GM12891 (cell line): ENCODE measurements around the gene TMEM145.

Experiments used
- DNase-seq: peaks from one replicate; pipeline ENCODE4 v3.0.0; 2011; ENCODE audit warnings: low spot score; ENCODE audit not compliant: insufficient read length
- FAIRE-seq: peaks from 2 replicates; lab custom pipeline; 2011; peaks lifted over from hg19 to GRCh38; lab: Jason Lieb, UNC
- PAX5 ChIP-seq: IDR thresholded peaks from 2 replicates; pipeline ENCODE4 v1.6.1; 2011; ENCODE audit warnings: low read length, moderate library complexity, mild to moderate bottlenecking; ENCODE audit not compliant: insufficient read depth, severe bottlenecking
- POLR2A ChIP-seq: IDR thresholded peaks from 2 replicates; pipeline ENCODE4 v1.6.1; 2011; ENCODE audit warnings: low read depth, low read length, control low read depth
- POLR2AphosphoS5 ChIP-seq: IDR thresholded peaks from 2 replicates; pipeline ENCODE4 v1.6.1; 2011; ENCODE audit warnings: low read depth, low read length, control low read depth
- POU2F2 ChIP-seq: IDR thresholded peaks from 2 replicates; pipeline ENCODE4 v1.6.1; 2011; ENCODE audit warnings: low read depth, mild to moderate bottlenecking, control low read depth, low read length, moderate library complexity
- SPI1 ChIP-seq: IDR thresholded peaks from 2 replicates; pipeline ENCODE4 v1.6.1; 2011; ENCODE audit warnings: low read depth, low read length, control low read depth
- TAF1 ChIP-seq: IDR thresholded peaks from 2 replicates; pipeline ENCODE4 v1.6.1; 2011; ENCODE audit warnings: low read depth, low read length, control low read depth

TMEM145 gene

DNA sequence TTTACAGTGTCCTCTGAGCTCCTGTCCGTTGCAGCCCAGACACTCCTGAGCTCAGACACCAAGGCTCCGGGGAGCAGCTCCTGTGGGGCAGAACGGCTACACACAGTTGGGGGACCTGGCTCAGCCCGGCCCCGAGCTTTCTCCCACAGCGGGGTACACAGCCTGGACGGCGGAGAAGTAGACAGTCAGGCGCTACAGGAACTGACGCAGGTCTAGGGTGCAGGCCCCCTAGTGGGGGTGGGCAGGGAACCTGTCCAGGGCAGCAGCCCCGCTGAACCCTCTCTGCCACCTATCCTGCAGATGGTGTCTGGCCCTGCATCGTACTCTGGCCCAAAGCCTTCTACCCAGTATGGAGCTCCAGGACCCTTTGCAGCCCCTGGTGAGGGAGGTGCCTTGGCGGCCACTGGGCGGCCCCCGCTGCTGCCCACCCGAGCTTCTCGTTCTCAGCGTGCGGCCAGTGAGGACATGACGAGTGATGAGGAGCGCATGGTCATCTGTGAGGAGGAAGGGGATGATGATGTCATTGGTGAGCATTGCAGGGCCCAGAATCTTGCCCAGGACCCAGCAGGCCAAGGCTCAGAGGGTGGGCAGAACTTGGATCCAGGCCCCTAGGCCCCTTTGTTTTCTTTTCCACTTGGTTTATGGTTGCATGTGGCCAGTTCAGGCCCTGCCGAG, 24.1 kb upstream of the TMEM145 start:
- TF ChIP-seq POLR2AphosphoS5 (no peak), PAX5 (no peak), POU2F2 (no peak), SPI1 (no peak), TAF1 (no peak), POLR2A (no peak)
- no peak for FAIRE-seq
- no peak for DNase-seq

- DNase-seq, result no peak
- TF ChIP-seq PAX5 (no peak), POLR2AphosphoS5 (no peak), POLR2A (no peak), SPI1 (no peak), POU2F2 (no peak), TAF1 (no peak)
- no peak for FAIRE-seq
These were observed 23.5 kb upstream of the TMEM145 start for GRCh38 chr19:42289556-42290041.

DNA sequence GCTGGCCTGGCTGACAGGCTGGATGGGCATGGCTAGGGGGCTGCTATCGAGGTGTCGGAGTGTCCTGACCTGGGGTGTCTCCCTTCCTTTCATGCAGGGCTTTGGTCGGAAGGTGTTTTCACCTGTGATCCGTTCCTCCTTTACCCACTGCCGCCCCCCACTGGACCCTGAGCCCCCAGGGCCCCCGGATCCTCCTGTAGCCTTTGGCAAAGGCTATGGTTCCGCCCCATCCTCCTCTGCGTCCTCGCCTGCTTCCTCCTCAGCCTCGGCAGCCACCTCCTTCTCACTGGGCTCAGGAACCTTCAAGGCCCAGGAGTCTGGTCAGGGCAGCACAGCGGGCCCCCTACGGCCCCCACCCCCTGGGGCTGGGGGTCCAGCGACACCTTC, 23.0 kb upstream of the TMEM145 start:
- TF ChIP-seq POLR2A (no peak), POLR2AphosphoS5 (no peak), TAF1 (no peak), PAX5 (no peak), SPI1 (no peak), POU2F2 (no peak)
- no peak for DNase-seq
- no peak for FAIRE-seq

GRCh38 chr19:42290523-42291434, 22.3 kb upstream of the TMEM145 start:
- TF ChIP-seq PAX5 (no peak), POLR2AphosphoS5 (no peak), TAF1 (no peak), POU2F2 (no peak), SPI1 (no peak)
- no peak for DNase-seq
- no peak for FAIRE-seq

GRCh38 chr19:42291435-42291810, 21.7 kb upstream of the TMEM145 start:
- DNase-seq (no peak), FAIRE-seq (no peak)
- TF ChIP-seq TAF1, result no peak
- TF ChIP-seq PAX5, result no peak
- TF ChIP-seq SPI1, result no peak
- TF ChIP-seq POLR2A, result no peak
- no peak for TF ChIP-seq POU2F2
- TF ChIP-seq POLR2AphosphoS5, result no peak

- FAIRE-seq (no peak), DNase-seq (no peak)
- no peak for TF ChIP-seq POU2F2
- TF ChIP-seq PAX5, result no peak
- TF ChIP-seq TAF1, result no peak
- TF ChIP-seq SPI1, result no peak
- no peak for TF ChIP-seq POLR2AphosphoS5
- TF ChIP-seq POLR2A, result no peak
These were observed 20.8 kb upstream of the TMEM145 start for GRCh38 chr19:42292042-42292960.

- no peak for TF ChIP-seq POLR2AphosphoS5
- no peak for TF ChIP-seq SPI1
- TF ChIP-seq TAF1, result no peak
- no peak for TF ChIP-seq POLR2A
- TF ChIP-seq PAX5, result no peak
- no peak for TF ChIP-seq POU2F2
- DNase-seq (no peak), FAIRE-seq (no peak)
These were observed 20.1 kb upstream of the TMEM145 start for GRCh38 chr19:42292963-42293362.

- FAIRE-seq (no peak), DNase-seq (no peak)
- no peak for TF ChIP-seq SPI1
- TF ChIP-seq POLR2A, result no peak
- TF ChIP-seq TAF1, result no peak
- TF ChIP-seq POLR2AphosphoS5, result no peak
- TF ChIP-seq PAX5, result no peak
- TF ChIP-seq POU2F2, result no peak
These were observed 19.6 kb upstream of the TMEM145 start for GRCh38 chr19:42293540-42293939.
